ENCODE results near the gene PGBD1.
"Not testable (repeated sequence)": the region's sequence is repeated elsewhere in the genome, so short reads cannot be mapped to it uniquely, and the experiment has no call there.

Gene PGBD1

DNA sequence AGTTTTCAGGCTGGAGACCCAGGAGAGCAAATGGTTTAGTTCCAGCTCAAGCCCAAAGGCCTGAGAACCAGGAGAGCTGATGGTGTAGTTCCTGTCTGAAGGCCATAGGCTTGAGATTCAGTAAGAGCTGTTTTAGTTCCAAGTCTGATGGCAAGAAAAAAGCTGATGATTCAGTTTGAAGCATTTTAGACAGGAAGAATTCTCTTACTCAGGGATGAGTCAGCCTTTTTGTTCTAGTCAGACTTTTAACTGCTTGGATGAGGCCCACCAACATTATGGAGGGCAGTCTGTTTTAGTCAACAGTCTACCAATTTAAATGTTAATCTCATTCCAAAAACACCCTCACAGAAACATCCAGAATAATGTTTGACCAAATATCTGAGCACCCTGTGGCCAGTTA is 11.9 kb upstream of the PGBD1 start:
- DNase-seq = no peak

DNA sequence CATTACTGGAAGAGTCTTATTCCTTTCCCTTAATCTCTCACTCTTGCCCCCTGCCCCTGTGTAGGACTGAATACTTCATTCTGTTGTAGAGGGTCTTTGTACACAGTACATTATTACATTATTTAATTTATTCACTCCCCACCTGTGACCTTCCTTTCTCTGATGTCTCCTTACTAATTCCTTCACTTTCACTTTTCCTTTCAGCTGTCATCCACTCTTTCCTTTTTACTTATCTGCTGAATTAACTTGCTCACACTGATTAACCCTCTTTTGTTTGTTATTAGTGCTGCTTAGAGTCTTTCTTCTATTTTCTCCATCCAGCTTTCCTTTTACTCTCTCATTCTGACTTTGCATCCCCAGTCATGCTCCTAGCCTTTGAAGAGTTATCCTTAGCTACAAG is 6.5 kb upstream of the PGBD1 start:
- no peak for DNase-seq

DNA sequence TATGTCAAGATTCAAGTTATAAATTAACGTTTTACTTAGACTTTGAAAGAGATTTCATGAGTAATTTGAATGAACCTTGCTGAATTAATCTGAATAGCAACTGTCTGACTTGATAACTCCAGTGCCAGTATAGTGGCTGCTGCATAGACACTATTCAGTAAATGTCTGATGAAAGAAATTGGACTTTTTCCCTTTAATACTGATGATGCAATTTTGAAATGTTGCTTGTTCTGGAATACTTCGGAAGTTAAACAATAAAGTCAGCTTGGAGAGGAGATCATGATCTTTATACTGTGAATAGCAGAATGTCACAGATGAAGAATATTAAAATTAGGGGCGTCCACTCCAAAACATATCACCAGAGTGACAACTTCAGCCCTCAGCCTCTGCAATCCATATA is 3.6 kb upstream of the PGBD1 start:
- DNase-seq = no peak

DNA sequence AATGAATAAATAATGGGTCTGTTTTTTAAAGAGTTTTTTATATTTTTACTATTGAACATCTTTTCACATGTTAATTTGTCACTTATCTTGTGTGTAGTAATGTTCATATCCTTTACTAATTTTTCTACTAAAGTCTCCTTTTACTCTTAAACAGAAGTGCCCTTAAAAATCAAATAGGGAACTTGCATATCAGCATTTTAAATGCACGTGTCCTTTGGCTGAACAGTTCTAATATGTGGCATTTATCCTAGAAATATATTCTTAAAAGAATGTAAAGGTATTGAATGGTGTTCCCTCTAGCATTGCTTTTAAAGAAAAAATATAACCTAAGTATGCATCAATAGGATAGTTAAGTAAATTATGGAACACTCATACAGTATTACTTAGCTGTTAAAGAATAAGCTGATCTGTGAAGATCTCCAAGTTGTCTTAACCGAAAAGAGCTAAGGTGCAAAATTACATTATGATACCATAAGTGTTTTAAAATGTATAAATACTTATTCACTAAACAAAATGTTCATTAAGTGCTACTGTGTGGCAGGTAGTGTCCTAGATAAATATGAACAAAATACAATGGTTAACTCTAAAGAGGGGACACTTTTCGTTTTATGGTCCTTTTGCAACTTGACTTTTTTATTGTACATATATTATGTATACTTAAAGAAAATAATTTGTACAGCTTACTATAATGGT is 631 bp upstream of the PGBD1 start:
- DNase-seq = no peak

DNA sequence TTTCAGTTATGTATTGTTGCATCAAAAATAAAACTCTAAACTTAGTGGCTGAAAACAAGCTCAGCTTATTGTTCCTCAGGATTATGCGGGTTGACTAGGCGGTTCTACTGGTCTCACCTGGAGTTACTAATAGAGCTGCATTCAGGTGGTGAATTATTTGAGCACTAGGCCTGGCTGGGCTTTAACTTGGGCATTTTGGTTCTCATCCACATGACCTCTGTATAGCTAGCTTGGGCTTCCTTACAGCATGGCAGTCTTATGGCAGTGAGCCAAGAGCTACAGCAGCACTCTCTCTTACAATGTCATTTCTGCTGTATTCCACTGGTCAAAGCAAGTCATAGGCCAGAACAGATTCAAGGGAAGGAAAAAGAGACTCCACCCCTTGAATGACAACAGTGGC is 1.6 kb downstream of the PGBD1 start:
- DNase-seq = no peak

DNA sequence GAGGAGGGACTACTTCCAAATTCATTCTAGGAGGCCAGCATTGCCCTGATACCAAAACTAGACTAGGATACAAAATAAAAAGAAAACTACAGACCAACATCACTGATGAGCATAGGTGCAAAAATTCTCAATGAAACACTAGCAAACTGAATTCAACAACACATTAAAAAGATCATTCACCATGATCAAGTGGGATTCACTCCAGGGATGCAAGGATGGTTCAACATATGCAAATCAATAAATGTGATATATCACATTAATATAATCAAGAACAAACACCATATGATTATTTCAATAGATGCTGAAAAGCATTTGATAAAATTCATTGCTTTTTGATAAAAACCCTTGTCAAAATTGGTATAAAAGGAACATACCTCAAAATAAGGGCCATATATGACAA is 10.2 kb downstream of the PGBD1 start:
- DNase-seq = no peak

DNA sequence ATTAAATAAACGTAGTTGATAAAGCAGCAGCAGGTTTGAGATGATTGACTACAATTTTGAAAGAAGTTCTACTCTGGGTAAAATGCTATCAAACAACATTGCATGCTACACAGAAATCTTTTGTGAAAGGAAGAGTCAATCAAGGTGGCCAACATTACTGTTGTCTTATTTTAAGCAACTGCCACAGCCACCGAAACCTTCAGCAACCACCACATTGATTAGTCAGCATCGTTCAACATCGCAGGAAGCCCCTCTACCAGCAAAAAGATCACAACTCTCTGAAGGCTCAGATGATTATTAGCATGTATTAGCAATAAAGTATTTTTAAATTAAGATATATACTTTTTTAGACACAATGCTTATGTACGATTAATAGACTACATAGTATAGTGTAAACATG is 14.0 kb downstream of the PGBD1 start:
- DNase-seq = no peak

DNA sequence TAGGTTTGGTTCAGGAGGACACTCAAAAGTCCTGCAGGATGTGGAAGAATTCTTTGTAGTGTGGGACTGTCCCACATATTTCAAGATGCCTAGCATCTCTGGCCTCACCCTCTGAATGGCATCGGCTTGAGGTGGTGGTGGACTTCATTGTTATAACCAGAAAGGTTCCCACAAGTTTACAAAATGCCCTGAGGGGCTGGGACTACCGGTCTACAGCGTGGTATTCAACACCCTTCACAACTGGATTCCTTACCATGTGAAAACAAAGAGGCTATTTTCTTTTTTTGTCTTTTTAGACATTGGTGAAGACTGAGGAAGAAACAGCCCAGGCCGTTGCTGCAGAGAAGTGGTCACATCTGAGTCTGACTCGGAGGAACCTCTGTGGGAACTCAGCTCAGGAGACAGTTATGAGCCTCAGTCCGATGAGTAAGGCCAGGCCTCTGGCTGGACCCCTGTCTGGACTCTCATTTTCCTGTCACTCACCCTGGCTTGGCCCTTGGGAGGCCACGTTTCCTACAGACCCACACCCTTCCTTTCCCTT is 15.2 kb downstream of the PGBD1 start:
- DNase-seq = no peak

DNA sequence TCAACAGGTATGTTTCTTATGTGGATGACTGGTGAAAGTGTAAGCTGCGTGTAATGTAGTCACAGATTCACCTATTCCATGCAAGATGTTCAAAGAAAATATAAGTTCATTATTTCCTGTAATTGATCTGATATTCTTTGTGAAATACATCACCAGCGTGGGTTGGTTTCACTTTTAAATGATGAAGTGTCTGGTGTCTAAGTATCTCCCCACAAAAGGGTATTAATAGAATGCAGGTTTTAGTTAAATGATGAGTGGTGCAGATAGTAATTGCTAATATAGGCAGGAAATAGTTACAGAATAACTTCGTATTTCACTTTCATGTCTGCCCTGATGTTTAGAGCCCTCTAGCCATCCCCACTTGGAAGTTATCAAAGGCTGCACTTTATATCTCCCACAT is 22.2 kb downstream of the PGBD1 start:
- no peak for DNase-seq

DNA sequence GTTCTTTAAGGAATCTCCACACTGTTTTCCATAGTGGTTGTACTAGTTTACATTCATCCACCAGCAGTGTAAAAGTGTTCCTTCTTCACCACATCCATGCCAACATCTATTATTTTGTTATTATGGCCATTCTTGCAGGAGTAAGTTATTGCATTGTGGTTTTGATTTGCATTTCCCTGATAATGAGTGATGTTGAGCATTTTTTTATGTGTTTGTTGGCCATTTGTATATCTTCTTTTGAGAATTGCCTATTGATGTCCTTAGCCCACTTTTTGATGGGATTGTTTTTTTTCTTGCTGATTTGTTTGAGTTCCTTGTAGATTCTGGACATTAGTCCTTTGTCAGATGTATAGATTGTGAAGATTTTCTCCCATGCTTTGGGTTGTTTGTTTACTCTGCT is 25.0 kb downstream of the PGBD1 start:
- not testable (repeated sequence) for DNase-seq

DNA sequence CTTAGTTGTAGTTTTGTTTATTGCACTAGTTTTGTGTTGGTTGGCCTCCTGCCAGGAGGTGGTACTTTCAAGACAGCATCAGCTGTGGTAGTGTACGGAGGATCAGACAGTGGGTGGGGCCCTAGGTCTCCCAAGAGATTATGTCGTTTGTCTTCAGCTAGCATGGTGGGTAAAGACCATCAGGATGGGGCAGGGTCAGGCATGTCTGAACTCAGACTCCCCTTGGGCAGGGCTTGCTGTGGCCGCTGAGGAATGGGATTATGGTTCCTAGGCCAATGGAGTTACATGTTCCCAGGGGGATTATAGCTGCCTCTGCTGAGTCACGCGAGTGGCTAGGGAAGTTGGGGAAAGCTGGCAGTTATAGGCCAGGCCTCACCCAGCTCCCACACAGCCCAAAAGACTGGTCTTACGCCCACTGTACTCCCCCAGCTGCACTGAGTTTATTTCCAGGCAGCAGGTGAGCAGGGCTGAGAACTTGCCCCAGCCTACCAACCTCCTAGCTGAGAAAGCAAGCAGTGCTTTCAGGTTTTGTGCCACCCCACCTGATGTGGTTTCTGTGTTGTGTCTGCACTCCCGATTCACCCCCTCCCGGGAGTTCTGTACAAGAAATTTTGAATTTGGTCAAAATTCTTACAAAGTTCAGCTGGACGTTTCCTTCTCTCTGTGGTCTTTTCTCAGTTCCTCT is 29.9 kb downstream of the PGBD1 start:
- no peak for DNase-seq

DNA sequence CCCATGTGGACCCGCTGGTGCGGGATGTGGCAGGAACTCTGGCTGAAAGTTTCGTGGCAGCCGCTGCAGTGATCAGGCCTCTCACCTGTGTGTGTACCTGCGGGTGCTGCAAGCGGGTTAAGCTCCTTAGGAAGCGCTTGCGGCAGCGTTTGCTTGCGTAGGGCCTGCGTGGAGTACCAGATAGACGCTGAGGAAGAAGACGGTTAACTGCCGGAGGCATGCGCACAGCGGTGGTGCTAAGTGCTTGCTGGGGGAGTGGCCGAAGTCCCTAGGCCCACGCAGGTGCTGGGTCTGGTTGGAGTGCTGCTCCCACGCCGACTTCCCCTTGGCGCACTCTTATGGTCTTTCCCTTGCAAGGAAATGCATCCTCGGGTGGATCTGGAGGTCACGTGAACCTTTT is 31.6 kb downstream of the PGBD1 start:
- no peak for DNase-seq

DNA sequence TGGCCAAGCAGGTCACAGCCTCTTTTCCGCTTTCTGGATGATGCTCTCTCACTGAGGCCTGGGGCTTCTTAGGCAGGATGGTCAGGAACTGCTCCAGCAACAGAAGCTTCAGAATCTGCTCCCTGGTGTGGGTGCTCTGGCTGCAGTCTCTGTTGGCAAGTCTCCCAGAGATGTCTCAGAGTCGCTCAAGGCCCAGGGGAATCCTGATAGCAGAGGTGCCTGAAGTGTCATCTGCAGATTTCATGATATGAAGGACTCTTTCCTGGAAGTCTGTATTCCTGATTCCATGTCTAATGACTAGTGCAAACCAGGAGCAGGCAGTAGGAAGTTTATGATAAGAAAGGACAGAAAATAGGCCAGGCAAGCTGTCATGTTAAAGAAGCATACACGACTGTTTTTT is 34.3 kb downstream of the PGBD1 start:
- DNase-seq = no peak

DNA sequence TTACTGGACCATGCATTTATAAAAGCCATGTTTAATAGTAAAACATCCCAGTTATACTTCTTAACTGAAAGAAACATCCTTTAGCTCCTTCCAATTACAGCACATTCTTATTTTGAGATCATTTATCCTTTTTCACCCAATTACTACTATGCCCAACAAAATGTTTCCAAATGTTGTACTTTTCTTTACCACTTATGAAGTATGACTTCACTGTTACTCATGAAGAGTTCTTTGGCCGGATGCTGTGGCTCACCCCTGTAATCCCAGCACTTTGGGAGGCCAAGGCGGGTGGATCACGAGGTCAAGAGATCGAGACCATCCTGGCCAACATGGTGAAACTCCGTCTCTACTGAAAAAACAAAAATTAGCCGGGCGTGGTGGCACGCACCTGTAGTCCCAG is 36.5 kb downstream of the PGBD1 start:
- not testable (repeated sequence) for DNase-seq

DNA sequence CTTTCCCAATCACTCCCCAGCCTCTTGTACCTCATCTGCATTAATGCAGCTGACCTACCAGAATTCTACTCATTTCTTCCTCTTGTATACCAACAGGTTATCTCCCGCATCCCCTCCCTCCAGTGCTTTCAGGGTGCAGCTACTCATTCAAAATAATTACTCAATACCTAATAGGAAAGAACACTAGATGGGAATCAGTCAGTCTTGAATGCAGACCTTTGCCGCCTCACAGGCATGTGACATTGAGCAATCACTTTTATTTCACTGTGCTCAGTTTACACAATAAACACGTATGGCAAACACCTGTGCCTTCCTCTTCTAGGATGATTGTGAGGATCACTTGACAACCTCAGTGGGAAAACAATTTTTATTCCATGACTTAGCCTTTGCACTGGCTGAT is 41.3 kb downstream of the PGBD1 start:
- no peak for DNase-seq

DNA sequence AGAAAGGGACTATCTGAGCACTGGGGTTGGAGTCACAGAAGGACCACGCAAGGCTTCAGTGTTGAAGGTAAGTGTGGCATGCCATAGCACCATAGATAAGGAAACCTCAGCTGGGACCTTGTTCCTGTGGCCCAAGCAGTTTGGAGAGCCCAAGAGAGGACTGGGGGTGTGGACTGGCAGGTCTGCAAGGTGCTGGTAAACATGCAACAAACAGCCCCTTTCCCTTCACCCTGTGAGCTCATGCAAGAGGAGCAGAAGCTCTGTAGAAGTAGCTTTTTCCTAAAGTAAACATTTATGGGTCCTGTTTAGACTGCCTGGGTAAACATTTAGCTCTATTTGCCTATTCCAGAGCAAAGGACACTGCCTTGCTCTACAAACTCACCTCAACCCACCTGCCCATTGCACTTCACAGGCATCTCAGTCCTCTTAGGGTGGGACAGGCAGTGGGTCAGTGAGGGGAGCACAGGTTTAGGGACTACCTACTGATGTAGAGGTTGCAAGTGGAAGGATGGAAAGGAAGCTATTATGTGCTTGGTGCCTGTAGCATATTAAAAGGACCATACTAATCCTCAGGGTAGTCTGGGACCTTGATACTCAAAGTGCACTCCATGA is 42.5 kb downstream of the PGBD1 start:
- no peak for DNase-seq

DNA sequence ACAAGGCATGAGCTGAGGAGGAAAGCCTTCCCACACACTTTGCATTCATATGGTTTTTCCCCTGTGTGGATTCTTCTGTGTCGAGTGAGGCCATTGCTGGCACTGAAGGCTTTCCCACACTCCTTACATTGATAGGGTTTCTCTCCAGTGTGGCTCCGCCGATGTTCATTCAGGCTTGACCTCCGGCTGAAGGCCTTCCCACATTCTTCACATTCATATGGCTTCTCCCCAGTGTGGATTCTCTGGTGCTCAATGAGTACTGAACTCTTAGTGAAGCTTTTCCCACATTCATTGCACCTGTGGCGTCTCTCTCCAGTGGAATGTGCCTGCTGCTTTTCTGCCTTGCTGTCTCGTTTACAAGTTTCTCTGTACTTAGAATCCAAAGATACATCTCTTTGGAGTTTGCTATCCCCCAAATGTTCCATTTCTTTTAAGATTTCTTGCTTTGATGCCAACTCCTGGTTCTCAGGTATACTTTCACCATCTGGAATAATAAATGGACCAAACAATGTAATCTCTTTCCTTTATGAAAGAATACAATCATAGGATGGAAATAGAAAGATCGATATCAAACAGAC is 45.1 kb downstream of the PGBD1 start:
- DNase-seq = no peak

DNA sequence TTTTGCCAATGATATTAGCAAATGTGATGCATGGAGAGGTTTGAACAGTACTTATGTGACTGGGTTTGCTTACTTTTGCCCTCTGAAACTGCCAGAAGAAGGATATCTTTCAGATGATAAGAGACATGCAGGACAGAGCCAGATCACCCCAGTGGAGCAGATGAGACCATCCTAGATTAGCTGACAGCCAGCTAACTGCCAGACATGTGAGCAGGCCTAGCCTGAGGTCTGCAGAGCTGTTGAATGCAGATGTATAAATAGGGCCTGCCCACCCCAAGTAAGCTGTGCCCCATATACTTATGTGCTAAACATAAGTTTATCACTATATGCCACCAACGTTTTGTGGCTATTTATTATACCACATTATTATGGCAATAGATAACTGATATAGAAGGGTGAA is 48.7 kb downstream of the PGBD1 start:
- DNase-seq = no peak

DNA sequence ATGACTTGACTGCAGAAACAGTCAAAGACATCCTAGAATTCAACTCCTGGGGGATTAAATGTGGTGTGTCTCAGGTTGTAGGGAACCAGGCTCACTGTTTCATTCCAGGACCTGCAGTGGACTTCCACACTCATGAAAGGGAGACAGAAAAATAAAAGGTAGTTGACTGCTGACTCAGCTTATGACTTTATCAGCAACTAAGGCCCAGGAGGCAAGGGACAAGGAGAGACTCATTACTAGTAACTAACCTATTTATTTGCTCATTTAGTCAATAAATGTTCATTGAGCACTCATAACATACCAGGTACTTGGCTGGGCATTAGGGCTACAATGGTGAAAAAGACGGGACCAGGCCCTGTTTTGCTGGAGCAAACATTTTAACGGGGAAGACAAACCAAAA is 51.7 kb downstream of the PGBD1 start:
- no peak for DNase-seq

DNA sequence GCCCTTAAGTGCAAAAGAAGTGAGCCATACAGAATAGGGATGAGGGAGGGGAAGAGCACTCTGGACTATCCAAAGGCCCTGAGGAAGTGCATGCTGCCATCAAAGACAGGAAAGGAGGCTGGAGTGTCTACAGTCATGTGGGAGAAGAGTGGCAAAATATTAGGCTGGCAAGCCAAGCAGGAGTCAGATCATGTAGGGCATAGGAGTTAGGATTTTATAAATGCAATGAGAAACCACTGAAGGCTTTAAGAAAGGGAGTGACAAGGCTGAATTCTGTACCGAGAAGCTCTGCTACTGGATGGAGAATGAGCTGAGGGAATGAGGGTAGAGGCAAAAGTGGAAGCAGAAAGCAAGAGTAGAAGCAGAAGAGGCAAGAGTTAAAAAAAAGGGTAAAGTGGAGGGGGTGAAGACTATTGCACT is 52.2 kb downstream of the PGBD1 start:
- no peak for DNase-seq

DNA sequence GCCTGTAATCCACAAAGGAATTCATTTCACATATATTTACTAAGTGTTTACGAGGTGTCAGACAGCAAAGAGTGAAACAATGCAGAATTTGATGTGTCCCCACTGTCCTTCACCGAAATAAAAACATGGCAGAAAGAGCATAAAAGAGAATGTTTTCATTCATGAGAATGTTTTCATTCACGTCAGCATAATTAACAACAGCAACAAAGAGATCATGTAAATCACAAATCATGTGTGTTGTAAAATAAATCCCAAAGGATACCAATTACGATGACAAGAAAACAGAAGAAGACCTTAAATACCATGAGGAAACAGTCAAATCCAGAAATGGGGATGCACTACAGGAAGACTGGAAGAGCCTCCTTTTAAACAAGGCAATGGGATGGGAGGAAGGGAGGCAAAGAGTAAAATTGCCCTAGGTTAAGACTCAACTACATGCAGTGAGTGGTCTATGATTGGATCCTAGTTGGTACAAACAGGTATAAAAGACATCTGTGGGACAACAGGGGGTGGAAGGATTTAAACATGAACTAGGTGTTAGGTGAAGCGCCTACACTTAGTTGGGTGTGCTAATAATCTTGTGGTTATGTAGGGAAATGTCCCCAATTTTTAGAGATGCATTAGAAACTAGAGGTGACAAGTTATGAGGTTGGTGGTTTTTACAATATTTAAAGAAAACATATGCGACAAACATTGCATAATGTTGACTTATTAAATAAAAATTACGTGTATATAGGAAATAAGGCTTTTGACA is 53.1 kb downstream of the PGBD1 start:
- DNase-seq = no peak

DNA sequence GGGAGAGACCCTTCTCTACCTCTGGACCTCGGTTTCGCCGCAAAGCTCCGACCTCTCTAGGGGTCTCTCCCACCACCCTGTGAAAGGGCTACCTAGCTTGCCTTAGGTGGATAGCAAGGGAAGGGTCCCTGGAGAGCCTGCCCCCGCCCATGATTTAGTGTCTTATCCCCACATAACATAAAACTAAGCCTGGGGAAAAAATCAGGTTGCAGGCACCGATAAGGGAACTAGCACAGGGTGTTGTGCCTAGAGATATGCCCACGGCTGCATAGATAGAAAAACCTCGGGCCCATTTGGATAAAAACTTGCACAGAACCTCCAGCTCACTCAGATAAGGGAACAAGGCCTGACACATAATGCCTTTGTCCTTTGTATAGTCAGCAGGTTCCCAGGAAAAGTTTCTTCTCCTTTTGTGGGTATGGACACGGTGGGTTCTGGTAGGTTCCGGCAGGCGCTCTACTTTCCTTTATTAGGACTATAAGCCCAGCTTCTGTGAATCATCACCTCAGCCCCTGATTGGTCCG is 53.7 kb downstream of the PGBD1 start:
- no peak for DNase-seq
